Measurements from ENCODE around the gene P3H2. TPM values are rescaled to one million over a fixed set of nuclear protein-coding genes. Genes with fewer than 3 reads are reported as not detected.

The P3H2 gene
- total and polyA plus RNA-seq, 2 of the 4 experiments (the other 2 are of a cell fraction), result 54.7 to 64.3 TPM

- peaks cover 13% of the 10 kb centered on the region for H3K36me3 ChIP-seq (ENCODE audit: control insufficient read depth, insufficient read depth, low read length)
- H2AK5ac ChIP-seq (ENCODE audit: low read depth, low read length), result no peak overlapping the region
- no peak overlapping the region for H3K18ac ChIP-seq (ENCODE audit: low read depth, low read length)
- peaks cover 3% of the 10 kb centered on the region; the same call in 1 of the 2 replicates for H3K9me1 ChIP-seq (ENCODE audit: insufficient read depth, low read length)
- no peaks in the 10 kb centered on the region for H3K27me3 ChIP-seq (ENCODE audit: control insufficient read depth, insufficient read depth, low read length)
- H3K79me1 ChIP-seq (ENCODE audit: low read depth in 1 of 2, low read length in 2 of 2), result peaks cover 0 to 9% of the 10 kb centered on the region in 2 experiments; a peak in 3 of 4 replicates
- no peak overlapping the region for H2BK5ac ChIP-seq (ENCODE audit: low read depth, low read length, poor library complexity, severe bottlenecking)
- no peak overlapping the region for H4K8ac ChIP-seq (ENCODE audit: low read depth in 2 of 2, low read length in 2 of 2)
- H3K4me2 ChIP-seq (ENCODE audit: low read depth, low read length), result no peak overlapping the region
- no peaks in the 10 kb centered on the region for H4K20me1 ChIP-seq (ENCODE audit: insufficient read depth, low read length)
- H4K5ac ChIP-seq (ENCODE audit: low read depth, low read length), result no peak overlapping the region
- H2BK20ac ChIP-seq (ENCODE audit: low read depth, low read length), result no peak overlapping the region
- DNase-seq, result no peak
- POLR2A ChIA-PET (ENCODE audit: unreplicated experiment), result interaction anchor here (0.5 kb wide), 1 partner anchor 8 kb away, joined by 3 read pairs; no protein-coding TSS in a partner anchor
- no peak overlapping the region for H4K91ac ChIP-seq (ENCODE audit: insufficient read depth, low read depth, low read length)
- no peak overlapping the region for H3K4me3 ChIP-seq (ENCODE audit: insufficient read depth, low read depth, low read length)
- TF ChIP-seq RAD21 (IDR thresholded peaks at IDR 0.05; ENCODE audit: low read length) (no peak), POLR2A (IDR thresholded peaks at IDR 0.05; ENCODE audit: low read depth, low read length) (no peak), MAFK (IDR thresholded peaks at IDR 0.05; ENCODE audit: low read depth, low read length) (no peak), CTCF (conservative IDR thresholded peaks at IDR 0.05; ENCODE audit: low read depth, low read length) (no peak), SMC3 (IDR thresholded peaks at IDR 0.05; ENCODE audit: low read depth, low read length) (no peak), NFE2L2 (IDR thresholded peaks at IDR 0.05; ENCODE audit: low read depth, low read length) (no peak), RCOR1 (IDR thresholded peaks at IDR 0.05; ENCODE audit: insufficient replicate concordance, low read length) (no peak), FOS (IDR thresholded peaks at IDR 0.05; ENCODE audit: low read depth, low read length) (no peak), MAZ (IDR thresholded peaks at IDR 0.05; ENCODE audit: borderline replicate concordance, low read depth, low read length) (no peak), CEBPB (IDR thresholded peaks at IDR 0.05; ENCODE audit: low read depth, low read length) (no peak)
- TF ChIP-seq, protein P1, sequence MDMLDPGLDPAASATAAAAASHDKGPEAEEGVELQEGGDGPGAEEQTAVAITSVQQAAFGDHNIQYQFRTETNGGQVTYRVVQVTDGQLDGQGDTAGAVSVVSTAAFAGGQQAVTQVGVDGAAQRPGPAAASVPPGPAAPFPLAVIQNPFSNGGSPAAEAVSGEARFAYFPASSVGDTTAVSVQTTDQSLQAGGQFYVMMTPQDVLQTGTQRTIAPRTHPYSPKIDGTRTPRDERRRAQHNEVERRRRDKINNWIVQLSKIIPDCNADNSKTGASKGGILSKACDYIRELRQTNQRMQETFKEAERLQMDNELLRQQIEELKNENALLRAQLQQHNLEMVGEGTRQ (IDR thresholded peaks at IDR 0.05; ENCODE audit: low read depth, low read length), result no peak
- TF ChIP-seq, protein P2, sequence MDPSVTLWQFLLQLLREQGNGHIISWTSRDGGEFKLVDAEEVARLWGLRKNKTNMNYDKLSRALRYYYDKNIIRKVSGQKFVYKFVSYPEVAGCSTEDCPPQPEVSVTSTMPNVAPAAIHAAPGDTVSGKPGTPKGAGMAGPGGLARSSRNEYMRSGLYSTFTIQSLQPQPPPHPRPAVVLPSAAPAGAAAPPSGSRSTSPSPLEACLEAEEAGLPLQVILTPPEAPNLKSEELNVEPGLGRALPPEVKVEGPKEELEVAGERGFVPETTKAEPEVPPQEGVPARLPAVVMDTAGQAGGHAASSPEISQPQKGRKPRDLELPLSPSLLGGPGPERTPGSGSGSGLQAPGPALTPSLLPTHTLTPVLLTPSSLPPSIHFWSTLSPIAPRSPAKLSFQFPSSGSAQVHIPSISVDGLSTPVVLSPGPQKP (IDR thresholded peaks at IDR 0.05; ENCODE audit: borderline replicate concordance, low read depth, low read length), result no peak
- no TSS peak for BruUV-seq (replicated peaks)
- ATAC-seq (ENCODE audit: low read depth), result no peak
- dilution Hi-C loops (cut with HindIII; ENCODE audit: low sequenced_read_pairs, unreplicated experiment), result no loop called here
- CTCF ChIA-PET, result interaction anchor here (1.0 kb wide), 1 partner anchor 228 kb away, joined by 3 read pairs; no protein-coding TSS in a partner anchor
- no peak overlapping the region for H2AK9ac ChIP-seq (replicated peaks; ENCODE audit: low read depth, low read length, poor library complexity)
- no peak overlapping the region for H3K27ac ChIP-seq (ENCODE audit: insufficient read depth, low read length)
- intact Hi-C loops (cut with micrococcal nuclease), result no loop called here
- no peaks in the 10 kb centered on the region for H3K9me3 ChIP-seq (ENCODE audit: control insufficient read depth, insufficient read depth, low read length)
- H2BK15ac ChIP-seq (ENCODE audit: low read depth, low read length), result no peak overlapping the region
- in situ Hi-C loops (cut with MboI; ENCODE audit: low sequenced_read_pairs), result no loop called here
- no peak overlapping the region for H3K56ac ChIP-seq (ENCODE audit: extremely low read depth, insufficient read depth, low read length)
- H2BK120ac ChIP-seq (ENCODE audit: low read depth, low read length), result no peak overlapping the region
- no peak overlapping the region for H3K23ac ChIP-seq (ENCODE audit: low read depth, low read length)
- peaks cover 2% of the 10 kb centered on the region; the same call in 1 of the 2 replicates for H3K4me1 ChIP-seq (ENCODE audit: control insufficient read depth, insufficient read depth, low read length)
- no peak overlapping the region for H3K14ac ChIP-seq (replicated peaks; ENCODE audit: low read depth, low read length)
- WGBS, 2 experiments (ENCODE audit: extremely low coverage in 2 of 2, insufficient read length in 1 of 2), result 94% methylated on average over 6 of the region's 12 CpGs; no CpG with 5 or more reads in 1 of the 2 experiments
- H3K4ac ChIP-seq (ENCODE audit: low read depth, low read length), result no peak overlapping the region
- peak overlapping the region; percentile 44 for H2AFZ ChIP-seq (replicated peaks; ENCODE audit: low read length, poor library complexity)
- no peak overlapping the region for H3K9ac ChIP-seq (ENCODE audit: low read depth, low read length)
Measured at GRCh38 chr3:189974359-189974758, 146.3 kb downstream of the P3H2 start.

Data from IMR-90 (cell line).